Nucleus accumbens (tissue), 56 donors: Measurements from ENCODE around the gene PCDHGA9.
"Not testable (repeated sequence)": the region's sequence is repeated elsewhere in the genome, so short reads cannot be mapped to it uniquely, and the experiment has no call there.

Experiments used
- DNase-seq, 56 donors: peaks; one replicate each; lab custom pipeline; 2025; lab: John Stamatoyannopoulos, UW

Gene PCDHGA9

DNA sequence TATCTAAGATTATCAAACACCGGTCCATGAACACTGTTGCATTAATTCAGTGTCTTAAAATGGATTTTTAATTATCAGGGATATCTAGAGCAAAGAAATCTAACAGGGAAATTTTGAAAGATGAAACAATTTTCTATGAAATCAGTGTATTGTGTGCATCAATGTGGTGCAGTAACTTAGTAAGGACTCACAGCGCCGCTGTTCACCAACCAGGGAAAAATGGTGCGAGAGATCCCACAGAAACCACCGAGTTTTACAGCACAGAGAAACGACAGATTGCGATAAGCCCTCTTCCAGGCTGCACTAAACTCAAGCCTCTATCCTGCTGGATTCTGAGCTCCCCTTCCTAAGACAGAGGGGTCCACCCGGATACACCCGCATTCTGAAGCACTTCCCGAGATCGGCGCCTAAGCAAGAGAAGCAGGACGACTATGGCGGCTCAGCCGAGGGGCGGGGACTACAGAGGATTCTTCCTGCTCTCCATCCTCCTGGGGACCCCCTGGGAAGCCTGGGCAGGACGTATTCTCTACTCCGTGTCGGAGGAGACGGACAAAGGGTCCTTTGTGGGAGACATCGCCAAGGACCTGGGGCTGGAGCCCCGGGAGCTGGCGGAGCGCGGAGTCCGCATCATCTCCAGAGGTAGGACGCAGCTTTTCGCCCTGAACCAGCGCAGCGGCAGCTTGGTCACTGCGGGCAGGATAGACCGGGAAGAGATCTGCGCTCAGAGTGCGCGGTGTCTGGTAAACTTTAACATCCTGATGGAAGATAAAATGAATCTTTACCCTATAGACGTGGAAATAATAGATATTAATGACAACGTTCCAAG lies 19.9 kb upstream of the PCDHGA9 start, which contains the start of gene PCDHGA7:
Gene PCDHGA7, plus strand, starts transcription at position 274 of the 826 bp plus-strand sequence. Its CDS starts 158 bp downstream, at position 432.
- DNase-seq: no peak

GRCh38 chr5:141383345-141383744 lies 19.2 kb upstream of the PCDHGA9 start:
- DNase-seq: no peak

GRCh38 chr5:141384471-141385267 lies 17.9 kb upstream of the PCDHGA9 start:
- no peak for DNase-seq

DNA sequence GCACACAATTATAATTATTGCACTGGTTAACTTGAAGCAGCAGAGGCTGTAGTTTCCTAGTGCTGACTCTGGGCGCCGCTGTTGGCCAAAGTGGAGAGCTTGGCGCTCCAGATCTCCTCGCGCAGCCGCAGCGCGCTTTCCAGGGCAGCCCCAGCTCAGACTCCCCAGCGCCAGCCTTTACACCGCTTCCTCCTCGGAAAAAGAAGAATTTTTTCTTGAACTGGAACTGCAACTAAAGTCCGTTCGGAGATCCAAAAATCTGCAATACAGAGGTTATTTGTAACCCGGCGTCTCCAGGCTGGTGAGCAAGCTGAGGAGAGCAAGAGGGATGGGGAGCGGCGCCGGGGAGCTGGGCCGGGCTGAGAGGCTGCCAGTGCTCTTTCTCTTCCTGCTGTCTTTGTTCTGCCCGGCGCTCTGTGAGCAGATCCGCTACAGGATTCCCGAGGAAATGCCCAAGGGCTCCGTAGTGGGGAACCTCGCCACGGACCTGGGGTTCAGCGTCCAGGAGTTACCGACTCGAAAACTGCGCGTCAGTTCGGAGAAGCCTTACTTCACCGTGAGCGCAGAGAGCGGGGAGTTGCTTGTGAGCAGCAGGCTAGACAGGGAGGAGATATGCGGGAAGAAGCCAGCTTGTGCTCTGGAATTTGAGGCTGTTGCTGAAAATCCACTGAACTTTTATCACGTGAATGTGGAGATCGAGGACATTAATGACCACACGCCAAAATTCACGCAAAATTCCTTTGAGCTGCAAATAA lies 14.8 kb upstream of the PCDHGA9 start, which contains the start of gene PCDHGB4:
Gene PCDHGB4, plus strand, starts transcription at position 142 of the 755 bp plus-strand sequence. Its CDS starts 187 bp downstream, at position 329.
- DNase-seq: not testable (repeated sequence)

DNA sequence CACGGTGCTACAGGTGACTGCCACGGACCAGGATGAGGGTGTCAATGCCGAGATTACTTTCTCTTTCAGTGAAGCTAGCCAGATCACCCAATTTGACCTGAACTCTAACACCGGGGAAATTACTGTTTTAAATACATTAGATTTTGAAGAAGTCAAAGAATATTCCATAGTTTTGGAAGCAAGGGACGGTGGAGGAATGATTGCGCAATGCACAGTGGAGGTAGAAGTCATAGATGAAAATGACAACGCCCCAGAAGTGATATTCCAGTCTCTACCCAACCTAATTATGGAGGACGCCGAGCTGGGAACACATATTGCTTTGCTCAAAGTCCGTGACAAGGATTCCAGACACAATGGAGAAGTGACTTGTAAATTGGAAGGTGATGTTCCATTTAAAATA lies 13.9 kb upstream of the PCDHGA9 start:
- DNase-seq: no peak

GRCh38 chr5:141389153-141390042 lies 13.2 kb upstream of the PCDHGA9 start:
- no peak for DNase-seq

GRCh38 chr5:141392429-141393198 lies 10.0 kb upstream of the PCDHGA9 start, which contains the start of gene PCDHGA8:
Gene PCDHGA8 (plus strand): TSS chr5:141392633. CDS start chr5:141392814, 181 bp downstream.
- DNase-seq: no peak

- DNase-seq: no peak
Measured at GRCh38 chr5:141393267-141393666, 9.3 kb upstream of the PCDHGA9 start.

- DNase-seq: not testable (repeated sequence)
Measured at GRCh38 chr5:141394401-141395187, 8.0 kb upstream of the PCDHGA9 start.

DNA sequence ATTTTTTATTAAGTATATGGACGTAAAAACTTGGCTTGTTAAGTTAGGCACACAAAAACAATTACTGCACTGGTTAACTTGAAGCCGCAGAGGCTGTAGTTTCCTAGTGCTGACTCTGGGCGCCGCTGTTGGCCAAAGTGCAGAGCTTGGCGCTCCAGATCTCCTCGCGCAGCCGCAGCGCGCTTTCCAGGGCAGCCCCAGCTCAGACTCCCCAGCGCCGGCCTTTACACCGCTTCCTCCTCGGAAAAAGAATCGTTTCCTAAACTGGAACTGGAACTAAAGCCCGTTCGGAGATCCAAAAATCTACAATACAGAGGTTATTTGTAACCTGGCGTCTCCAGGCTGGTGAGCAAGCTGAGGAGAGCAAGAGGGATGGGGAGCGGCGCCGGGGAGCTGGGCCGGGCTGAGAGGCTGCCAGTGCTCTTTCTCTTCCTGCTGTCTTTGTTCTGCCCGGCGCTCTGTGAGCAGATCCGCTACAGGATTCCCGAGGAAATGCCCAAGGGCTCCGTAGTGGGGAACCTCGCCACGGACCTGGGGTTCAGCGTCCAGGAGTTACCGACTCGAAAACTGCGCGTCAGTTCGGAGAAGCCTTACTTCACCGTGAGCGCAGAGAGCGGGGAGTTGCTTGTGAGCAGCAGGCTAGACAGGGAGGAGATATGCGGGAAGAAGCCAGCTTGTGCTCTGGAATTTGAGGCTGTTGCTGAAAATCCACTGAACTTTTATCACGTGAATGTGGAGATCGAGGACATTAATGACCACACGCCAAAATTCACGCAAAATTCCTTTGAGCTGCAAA lies 4.6 kb upstream of the PCDHGA9 start, which contains the start of gene PCDHGB5:
Gene PCDHGB5, plus strand, starts transcription at position 192 of the 796 bp plus-strand sequence. Its CDS starts 181 bp downstream, at position 373.
- peak in 3 of 56 donors; percentile 19 to 31 (median 22) for DNase-seq

DNA sequence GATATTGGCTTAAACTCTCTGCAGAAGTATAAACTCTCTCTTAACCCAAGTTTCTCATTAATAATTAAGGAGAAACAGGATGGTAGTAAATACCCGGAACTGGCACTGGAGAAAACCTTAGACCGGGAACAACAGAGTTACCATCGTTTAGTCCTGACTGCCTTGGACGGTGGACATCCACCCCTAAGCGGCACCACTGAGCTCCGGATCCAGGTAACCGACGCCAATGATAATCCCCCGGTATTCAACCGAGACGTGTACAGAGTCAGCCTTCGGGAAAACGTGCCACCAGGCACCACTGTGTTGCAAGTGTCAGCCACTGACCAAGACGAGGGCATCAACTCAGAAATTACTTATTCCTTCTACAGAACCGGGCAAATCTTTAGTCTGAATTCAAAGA lies 4.0 kb upstream of the PCDHGA9 start:
- DNase-seq: no peak

- DNase-seq: no peak
Measured at GRCh38 chr5:141399555-141400258, 2.9 kb upstream of the PCDHGA9 start.

GRCh38 chr5:141403387-141403786 lies 809 bp downstream of the PCDHGA9 start:
- no peak for DNase-seq

DNA sequence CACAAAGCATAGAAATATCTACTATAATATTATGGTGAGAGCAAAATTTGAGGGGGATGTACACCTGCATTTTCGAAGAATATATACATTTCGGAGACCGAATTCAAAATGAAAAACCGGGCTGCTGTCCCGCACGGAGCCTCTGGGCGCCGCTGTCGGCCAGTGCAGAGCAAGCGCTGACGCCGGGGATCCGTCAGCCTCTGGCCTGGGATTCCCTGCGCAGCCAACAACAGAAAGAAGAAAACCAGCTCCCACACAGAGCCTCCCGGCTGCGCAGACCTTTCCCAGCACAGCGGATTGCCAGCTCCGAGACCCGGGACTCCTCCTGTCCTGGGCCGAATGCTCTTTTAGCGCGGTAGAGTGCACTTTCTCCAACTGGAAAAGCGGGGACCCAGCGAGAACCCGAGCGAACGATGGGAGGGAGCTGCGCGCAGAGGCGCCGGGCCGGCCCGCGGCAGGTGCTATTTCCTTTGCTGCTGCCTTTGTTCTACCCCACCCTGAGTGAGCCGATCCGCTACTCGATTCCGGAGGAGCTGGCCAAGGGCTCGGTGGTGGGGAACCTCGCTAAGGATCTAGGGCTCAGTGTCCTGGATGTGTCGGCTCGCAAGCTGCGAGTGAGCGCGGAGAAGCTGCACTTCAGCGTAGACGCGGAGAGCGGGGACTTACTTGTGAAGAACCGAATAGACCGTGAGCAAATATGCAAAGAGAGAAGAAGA lies 5.4 kb downstream of the PCDHGA9 start, which contains the start of gene PCDHGB6:
Gene PCDHGB6, plus strand, starts transcription at position 232 of the 716 bp plus-strand sequence. Its CDS starts 182 bp downstream, at position 414.
- peak in 2 of 56 donors; percentile 19 for DNase-seq

DNA sequence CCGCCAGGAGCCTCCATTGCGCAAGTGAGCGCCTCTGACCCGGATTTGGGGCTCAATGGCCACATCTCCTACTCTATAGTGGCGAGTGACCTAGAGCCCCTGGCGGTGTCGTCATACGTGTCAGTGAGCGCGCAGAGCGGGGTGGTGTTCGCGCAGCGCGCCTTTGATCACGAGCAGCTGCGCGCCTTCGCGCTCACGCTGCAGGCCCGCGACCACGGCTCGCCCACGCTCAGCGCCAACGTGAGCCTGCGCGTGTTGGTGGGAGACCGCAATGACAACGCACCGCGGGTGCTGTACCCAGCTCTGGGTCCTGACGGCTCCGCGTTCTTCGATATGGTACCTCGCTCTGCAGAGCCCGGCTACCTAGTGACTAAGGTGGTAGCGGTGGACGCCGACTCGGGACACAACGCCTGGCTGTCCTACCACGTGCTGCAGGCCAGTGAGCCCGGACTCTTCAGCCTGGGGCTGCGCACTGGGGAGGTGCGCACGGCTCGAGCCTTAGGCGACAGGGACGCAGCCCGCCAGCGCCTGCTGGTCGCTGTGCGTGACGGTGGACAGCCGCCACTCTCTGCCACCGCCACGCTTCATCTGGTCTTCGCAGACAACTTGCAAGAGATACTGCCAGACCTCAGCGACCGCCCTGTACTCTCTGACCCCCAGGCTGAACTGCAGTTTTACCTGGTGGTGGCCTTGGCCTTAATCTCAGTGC lies 7.2 kb downstream of the PCDHGA9 start:
- no peak for DNase-seq
